NCI-H1694 treated with DMSO at 0.1 percent for 48 hours (cell line): ENCODE data around the gene GSTT4.
"Not testable (repeated sequence)": the region's sequence is repeated elsewhere in the genome, so short reads cannot be mapped to it uniquely, and the experiment has no call there.

Source experiments
- DNase-seq: peaks from one replicate; lab custom pipeline; 2025; lab: John Stamatoyannopoulos, UW

Gene GSTT4

GRCh38 chr22:23986538-23987178, 18.6 kb downstream of the GSTT4 start:
- DNase-seq = not testable (repeated sequence)

DNA sequence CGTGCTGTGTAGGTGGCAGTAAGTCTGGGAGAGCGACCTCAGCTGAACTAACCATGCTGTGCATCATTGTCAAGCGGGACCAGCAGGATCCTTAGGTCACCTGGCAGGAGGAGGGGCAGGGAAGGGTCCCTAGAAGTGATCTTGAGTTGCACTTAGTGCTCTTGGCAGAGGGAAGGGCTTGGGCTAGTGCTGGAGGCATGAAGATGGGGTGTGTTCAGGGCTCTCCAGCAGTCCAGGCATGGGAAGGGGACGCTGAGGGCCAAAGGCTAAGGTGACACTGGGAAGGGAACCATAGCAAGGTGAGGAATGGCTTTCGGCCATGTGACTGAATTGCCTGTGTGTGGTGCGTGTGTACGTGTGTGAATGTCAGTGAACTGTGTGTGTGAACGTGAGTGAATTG, 19.2 kb downstream of the GSTT4 start:
- not testable (repeated sequence) for DNase-seq

DNA sequence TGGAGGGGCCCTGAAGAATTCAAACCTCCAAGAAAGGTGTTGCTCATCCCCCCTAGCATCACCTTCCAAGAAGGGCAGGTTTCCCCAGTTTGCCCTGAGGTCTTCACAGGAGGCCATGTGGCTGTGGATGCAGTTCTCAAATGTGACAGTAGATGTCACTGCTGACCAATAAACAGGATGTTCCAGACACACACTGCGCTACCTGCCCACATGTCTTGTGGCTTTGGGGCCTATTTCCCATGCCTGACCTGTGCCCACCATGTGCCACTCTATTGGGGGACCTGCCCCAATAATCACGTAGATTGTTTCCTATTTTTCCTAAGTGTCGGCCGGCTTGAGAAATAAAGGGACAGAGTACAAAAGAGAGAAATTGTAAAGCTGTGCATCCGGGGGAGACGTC, 20.8 kb downstream of the GSTT4 start:
- peak; percentile 6 for DNase-seq

DNA sequence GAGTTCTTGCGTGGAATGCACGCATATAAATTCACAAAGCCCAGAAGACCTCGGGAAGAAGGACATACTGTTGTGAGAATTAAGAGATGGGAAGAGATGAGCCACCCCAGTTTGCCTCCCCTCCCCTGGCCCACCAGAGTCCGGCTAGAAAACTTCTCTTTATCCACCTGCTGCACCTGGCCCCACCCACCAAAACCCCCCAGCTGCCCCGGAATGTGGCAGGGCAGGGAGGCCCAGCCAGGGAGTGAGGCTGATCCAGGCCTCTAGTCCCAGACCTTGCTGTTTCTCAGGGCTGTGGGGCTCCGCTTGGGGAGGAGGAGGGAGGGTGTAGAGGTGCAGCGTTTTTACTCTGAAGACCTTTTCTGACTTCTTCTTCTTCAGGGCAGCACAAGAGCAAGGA, 24.7 kb downstream of the GSTT4 start:
- DNase-seq = not testable (repeated sequence)

GRCh38 chr22:23979557-23980240, 25.6 kb downstream of the GSTT4 start, which contains the start of gene GSTT2:
TSS of gene GSTT2 (plus strand) at chr22:23980134.
- not testable (repeated sequence) for DNase-seq

- not testable (repeated sequence) for DNase-seq
Measured at GRCh38 chr22:23977304-23977703, 27.9 kb downstream of the GSTT4 start.

GRCh38 chr22:23974836-23975352, 30.4 kb downstream of the GSTT4 start:
- DNase-seq = not testable (repeated sequence)

DNA sequence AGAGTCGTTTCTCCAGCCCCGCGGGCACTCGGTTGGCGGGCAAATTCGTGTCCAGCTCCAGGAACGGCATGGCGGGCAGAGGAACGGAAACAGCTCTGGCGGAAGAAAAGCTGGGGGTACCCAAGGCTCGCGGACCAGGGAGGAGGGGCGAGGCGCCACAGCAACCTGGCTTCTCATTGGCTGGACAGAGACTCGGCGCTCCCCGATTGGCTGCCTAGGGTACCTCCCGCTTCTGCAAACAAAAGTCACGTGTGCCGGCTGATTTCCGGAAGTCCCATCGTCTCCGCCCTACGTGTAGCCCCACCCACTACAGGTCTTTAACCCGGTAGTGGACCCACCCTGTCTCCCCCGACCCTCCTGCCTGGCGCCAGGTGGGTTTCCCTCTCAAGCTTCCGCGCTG, 30.9 kb downstream of the GSTT4 start, which contains the start of gene DDT:
TSS of gene DDT (minus strand) at position 97 of the 400 bp plus-strand sequence. CDS start at position 70, 27 bp downstream.
- not testable (repeated sequence) for DNase-seq

DNA sequence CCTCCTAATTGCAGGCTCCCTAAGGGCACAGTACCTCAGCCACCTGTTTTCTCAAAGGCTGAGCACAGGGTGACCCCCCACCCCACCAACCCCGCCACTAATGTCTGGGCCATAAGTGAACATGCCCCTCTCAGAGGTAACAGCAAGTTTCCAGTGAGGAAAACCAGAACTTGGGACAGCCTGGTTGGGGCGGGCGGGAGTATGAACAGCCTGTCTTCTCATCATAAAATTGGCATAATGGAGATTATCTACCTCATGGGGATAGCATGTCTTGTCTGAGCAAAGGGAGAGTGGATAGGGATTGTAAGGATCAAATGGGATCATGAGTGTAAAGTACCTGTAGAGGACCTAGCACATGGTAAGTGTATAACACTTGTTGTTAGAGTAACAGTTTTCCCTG, 33.3 kb downstream of the GSTT4 start:
- not testable (repeated sequence) for DNase-seq

GRCh38 chr22:23970816-23971486, 34.3 kb downstream of the GSTT4 start:
- DNase-seq = no peak

DNA sequence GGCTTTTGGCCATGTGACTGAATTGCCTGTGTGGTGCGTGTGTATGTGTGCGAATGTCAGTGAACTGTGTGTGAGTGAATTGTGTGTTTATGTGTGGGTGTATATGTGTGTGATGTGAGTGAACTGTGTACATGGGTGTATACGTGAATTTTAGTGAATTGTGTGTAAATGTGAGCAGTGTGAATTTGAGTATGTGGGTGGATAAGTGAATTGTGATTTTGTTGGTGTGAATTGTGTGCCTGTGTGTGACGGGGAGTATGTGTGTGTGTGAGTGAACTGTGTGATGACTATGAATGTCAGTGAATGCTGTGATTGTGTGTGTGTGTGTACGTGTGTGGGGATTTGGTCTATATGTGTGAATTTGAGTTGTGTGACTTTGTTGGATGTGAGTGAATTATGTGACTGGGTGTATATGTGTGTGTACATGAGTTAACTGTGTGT, 35.0 kb downstream of the GSTT4 start:
- no peak for DNase-seq

DNA sequence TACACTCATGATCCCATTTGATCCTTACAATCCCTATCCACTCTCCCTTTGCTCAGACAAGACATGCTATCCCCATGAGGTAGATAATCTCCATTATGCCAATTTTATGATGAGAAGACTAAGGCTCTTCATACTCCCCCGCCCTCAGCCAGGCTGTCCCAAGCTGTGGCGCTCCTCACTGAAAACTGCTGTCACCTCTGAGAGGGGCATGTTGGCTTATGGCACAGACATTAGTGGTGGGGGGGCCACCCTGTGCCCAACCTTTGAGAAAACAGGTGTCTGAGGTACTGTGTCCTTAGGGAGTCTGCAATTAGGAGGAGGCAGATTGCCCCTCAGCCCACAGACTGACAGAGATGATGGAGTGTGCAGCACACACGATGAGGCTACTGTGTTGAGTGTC, 36.2 kb downstream of the GSTT4 start:
- DNase-seq = no peak

DNA sequence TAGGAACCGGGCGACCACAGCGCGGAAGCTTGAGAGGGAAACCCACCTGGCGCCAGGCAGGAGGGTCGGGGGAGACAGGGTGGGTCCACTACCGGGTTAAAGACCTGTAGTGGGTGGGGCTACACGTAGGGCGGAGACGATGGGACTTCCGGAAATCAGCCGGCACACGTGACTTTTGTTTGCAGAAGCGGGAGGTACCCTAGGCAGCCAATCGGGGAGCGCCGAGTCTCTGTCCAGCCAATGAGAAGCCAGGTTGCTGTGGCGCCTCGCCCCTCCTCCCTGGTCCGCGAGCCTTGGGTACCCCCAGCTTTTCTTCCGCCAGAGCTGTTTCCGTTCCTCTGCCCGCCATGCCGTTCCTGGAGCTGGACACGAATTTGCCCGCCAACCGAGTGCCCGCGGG, 38.7 kb downstream of the GSTT4 start, which contains the start of gene DDTL:
TSS of gene DDTL (plus strand) at position 321 of the 400 bp plus-strand sequence. CDS start at position 348, 27 bp downstream.
- not testable (repeated sequence) for DNase-seq

DNA sequence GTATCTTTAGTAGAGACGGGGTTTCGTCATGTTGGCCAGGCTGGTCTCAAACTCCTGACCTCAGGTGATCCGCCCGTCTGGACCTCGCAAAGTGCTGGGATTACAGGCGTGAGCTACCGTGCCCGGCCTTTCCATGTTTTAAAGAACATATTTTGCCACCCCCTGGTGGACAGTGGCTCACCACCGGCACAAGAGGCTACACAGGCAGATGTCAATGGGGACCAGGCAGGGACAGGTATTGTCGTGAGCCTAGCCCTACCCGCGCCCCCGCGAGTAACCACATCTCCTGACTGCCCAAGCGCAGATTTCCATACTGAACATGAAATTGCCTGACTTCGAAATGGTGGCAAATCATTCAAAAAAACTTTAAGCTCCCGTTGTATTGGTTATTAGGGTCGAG, 39.2 kb downstream of the GSTT4 start:
- not testable (repeated sequence) for DNase-seq

- DNase-seq = not testable (repeated sequence)
Measured at GRCh38 chr22:23961084-23961771, 44.0 kb downstream of the GSTT4 start, which contains the start of gene GSTT2B. TSS of gene GSTT2B (minus strand) at chr22:23961195. CDS start at chr22:23961131, 64 bp downstream.

- DNase-seq = peak; percentile 58
Measured at GRCh38 chr22:23956301-23956900, 48.9 kb downstream of the GSTT4 start.

DNA sequence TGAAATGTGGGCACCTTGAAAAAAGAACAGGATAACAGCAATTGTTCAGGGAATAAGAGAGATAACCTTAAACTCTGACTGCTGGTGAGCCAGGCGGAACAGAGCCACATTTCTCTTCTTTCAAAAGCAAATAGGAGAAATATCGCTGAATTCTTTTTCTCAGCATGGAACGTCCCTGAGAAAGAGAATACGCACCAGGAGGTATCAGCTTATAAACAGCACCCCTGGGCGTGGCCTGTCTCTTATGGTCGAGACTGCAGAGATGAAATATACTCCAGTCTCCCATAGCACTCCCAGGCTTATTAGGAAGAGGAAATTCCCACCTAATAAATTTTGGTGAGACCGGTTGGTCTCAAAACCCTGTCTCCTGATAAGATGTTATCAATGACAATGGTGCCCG, 49.4 kb downstream of the GSTT4 start:
- not testable (repeated sequence) for DNase-seq

- not testable (repeated sequence) for DNase-seq
Measured at GRCh38 chr22:23954991-23955305, 50.3 kb downstream of the GSTT4 start.

DNA sequence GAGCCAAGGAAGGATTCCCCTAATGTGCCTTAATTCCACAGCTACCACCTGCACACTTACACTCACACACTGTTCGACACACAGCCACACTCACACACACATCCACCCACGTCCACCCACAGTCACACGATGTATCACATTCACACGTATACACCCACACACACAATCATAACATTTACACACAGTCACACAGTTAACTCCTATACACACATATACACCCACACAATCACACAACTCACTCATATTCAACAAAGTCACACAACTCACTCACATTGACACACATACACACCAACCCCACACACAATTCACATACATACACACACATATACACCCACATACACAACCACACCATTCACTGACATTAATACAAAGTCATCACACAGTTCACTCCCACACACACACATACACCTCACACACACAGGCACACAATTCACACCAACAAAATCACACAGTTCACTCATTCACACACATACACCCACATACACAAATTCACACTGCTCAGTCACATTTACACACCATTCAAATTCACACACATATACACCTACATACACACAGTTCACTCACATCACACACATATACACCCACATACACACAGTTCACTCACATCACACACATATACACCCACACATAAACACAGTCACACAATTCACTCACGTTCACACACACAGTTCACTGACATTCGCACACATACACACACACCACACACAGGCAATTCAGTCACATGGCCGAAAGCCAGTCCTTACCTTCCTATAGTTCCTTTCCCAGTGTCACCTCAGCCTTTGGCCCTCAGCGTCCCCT, 50.9 kb downstream of the GSTT4 start:
- DNase-seq = not testable (repeated sequence)

DNA sequence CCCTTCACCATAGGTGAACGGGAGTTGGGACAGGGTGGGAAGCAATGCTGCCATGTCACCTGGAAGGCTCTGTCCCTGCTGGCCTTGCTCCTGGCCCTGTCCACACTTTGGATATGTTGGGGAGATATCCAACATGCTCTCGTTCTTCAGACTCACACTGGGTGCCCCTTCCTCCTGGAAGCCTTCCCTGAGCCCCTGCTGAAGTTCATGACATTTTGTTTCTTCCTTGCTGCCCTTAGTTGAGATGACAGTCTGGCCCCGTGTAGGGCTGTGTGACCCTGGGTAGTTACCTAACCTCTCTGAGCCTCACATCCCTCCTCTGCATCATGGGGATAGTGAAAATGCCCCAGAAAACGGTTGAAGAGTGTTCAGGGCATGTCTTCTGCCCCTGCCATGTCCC, 51.8 kb downstream of the GSTT4 start:
- DNase-seq = not testable (repeated sequence)
